ENCODE measurements around the gene ACTL6B.

Gene ACTL6B

GRCh38 chr7:100599911-100600729 is 56.1 kb downstream of the ACTL6B start:
- no peak for DNase-seq

DNA sequence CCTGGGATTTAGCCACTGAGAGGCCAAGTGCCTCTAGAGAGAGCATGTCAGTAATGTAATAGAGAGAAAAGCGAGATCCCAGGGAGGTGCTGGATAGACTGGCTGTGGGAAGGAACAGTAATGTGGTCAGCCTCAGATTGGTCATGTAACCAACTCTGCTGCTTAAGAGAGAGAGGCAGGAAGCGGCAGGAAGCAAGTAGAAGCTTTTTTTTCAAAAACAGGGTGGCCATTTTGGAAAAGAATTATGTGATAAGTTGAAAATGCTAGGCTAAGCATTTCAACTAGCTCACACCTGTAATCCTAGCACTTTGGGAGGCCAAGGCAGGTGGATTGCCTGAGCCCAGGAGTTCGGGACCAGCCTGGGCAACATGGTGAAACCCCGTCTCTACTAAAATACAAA is 57.8 kb downstream of the ACTL6B start:
- no peak for DNase-seq

DNA sequence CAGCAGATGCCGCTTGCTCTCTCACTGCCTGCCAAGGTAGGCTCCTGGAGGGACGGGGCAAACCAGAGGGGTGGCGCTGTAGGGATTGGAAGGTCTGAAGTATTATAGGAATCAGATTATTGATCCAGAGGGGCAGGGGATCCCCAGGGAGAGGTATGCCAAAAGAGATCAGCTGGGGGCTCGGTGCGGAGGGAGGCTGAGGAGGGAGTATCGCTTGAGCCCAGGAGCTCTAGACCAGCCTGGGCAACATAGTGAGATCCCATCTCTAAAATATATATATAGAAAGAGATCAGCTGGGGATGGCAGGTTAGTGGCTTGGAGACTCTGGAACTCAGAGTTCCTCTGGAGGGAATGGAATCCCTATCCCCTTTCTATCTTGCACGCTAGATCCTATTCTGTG is 61.1 kb downstream of the ACTL6B start:
- no peak for DNase-seq

Measured in activated T-cell treated with anti-CD3 and anti-CD28 coated beads, Interleukin-2, amount 50 U/mL, for 1 hour (primary cell).